Activated CD8-positive, alpha-beta T cell treated with anti-CD3 and anti-CD28 coated beads for 36 hours (primary cell): ENCODE data around the gene EFNA5. TPM values are rescaled to one million over a fixed set of nuclear protein-coding genes. Genes with fewer than 3 reads are reported as not detected.

Experiments used
- ATAC-seq: fragments of 200-7000 bp; cut with Tn5 transposase; one replicate; pipeline ENCODE4 v1.10.0; 2021; ENCODE audit warnings: mild to moderate bottlenecking, moderate library complexity
- CTCF ChIA-PET: fragments of 350-600 bp; sonication (Branson Sonifier 250); formaldehyde crosslinking; loops from one replicate; lab custom pipeline; 2021; ENCODE audit warnings: antibody characterized with exemption; lab: Charles Lee
- POLR2A ChIA-PET: fragments of 350-600 bp; sonication (Branson Sonifier 250); formaldehyde crosslinking; loops from one replicate; lab custom pipeline; 2021; ENCODE audit warnings: antibody characterized with exemption; lab: Charles Lee
- DNase-seq: peaks from one replicate; pipeline ENCODE4 v3.0.0-alpha.2; 2020
- H3K27ac Mint-ChIP-seq: one replicate; pipeline ENCODE4 v1.8.0; 2021; ENCODE audit warnings: mild to moderate bottlenecking, mixed read lengths
- H3K27me3 Mint-ChIP-seq: one replicate; pipeline ENCODE4 v1.8.0; 2021; ENCODE audit warnings: mixed read lengths
- H3K36me3 Mint-ChIP-seq: one replicate; pipeline ENCODE4 v1.8.0; 2021; ENCODE audit warnings: low read depth, mixed read lengths
- H3K4me1 Mint-ChIP-seq: one replicate; pipeline ENCODE4 v1.8.0; 2021; ENCODE audit warnings: low read depth, mixed read lengths
- H3K4me3 Mint-ChIP-seq: one replicate; pipeline ENCODE4 v1.8.0; 2021; ENCODE audit warnings: mild to moderate bottlenecking, moderate library complexity, mixed read lengths
- H3K9me3 Mint-ChIP-seq: one replicate; pipeline ENCODE4 v1.8.0; 2021; ENCODE audit warnings: mixed read lengths
- CTCF ChIP-seq: fragments of 200-600 bp; IDR thresholded peaks from one replicate; pipeline ENCODE4 v1.8.0; 2022; ENCODE audit warnings: antibody characterized with exemption, mild to moderate bottlenecking
- intact Hi-C: fragments of 100-400 bp; cut with micrococcal nuclease; formaldehyde crosslinking; loops from one replicate; pipeline ENCODE4 v1.10.0; 2022
- total RNA-seq, 2 experiments: library from RNA; stranded (reverse); gene quantifications; one replicate each; pipeline ENCODE4 v1.2.3, GENCODE V29; 2021

The EFNA5 gene
- total RNA-seq, 2 experiments from 2014 or later = not detected

GRCh38 chr5:107571621-107572536, 98.9 kb downstream of the EFNA5 start:
- DNase-seq (peak; percentile 93), ATAC-seq (peak; percentile 93)
- intact Hi-C loops = no loop called here
- H3K4me1 Mint-ChIP-seq = peaks cover 14% of the 10 kb centered on the region
- no peak overlapping the region for H3K27ac Mint-ChIP-seq
- CTCF ChIA-PET = interaction anchor here (0.5 to 3.5 kb wide), 38 partner anchors 9 to 522 kb away, joined by 3 to 27 read pairs (median 4); no protein-coding TSS in a partner anchor
- TF ChIP-seq CTCF = peak; percentile 87
- H3K27me3 Mint-ChIP-seq = peaks cover 12% of the 10 kb centered on the region
- H3K36me3 Mint-ChIP-seq = no peaks in the 10 kb centered on the region
- POLR2A ChIA-PET = interaction anchor here (0.7 kb wide), 1 partner anchor 131 kb away, joined by 3 read pairs; no protein-coding TSS in a partner anchor
- no peaks in the 10 kb centered on the region for H3K9me3 Mint-ChIP-seq
- peak overlapping the region; percentile 66 for H3K4me3 Mint-ChIP-seq

GRCh38 chr5:107570805-107571531, 99.8 kb downstream of the EFNA5 start:
- intact Hi-C loops = no loop called here
- CTCF ChIA-PET = interaction anchor here (1.1 to 3.5 kb wide), 5 partner anchors 8 to 42 kb away, joined by 3 to 27 read pairs (median 11); no protein-coding TSS in a partner anchor
- peaks cover 14% of the 10 kb centered on the region for H3K4me1 Mint-ChIP-seq
- peak; percentile 67 for ATAC-seq
- H3K27ac Mint-ChIP-seq = no peak overlapping the region
- TF ChIP-seq CTCF = no peak
- H3K4me3 Mint-ChIP-seq = peak overlapping the region; percentile 66
- H3K27me3 Mint-ChIP-seq = peaks cover 13% of the 10 kb centered on the region
- peak; percentile 63 for DNase-seq
- H3K9me3 Mint-ChIP-seq = no peaks in the 10 kb centered on the region
- POLR2A ChIA-PET = interaction anchor here (0.6 kb wide), 1 partner anchor 324 kb away, joined by 3 read pairs; no protein-coding TSS in a partner anchor
- H3K36me3 Mint-ChIP-seq = no peaks in the 10 kb centered on the region

- no peak for TF ChIP-seq CTCF
- H3K4me3 Mint-ChIP-seq = no peak overlapping the region
- ATAC-seq = no peak
- CTCF ChIA-PET = interaction anchor here (1.1 kb wide), 1 partner anchor 15 kb away, joined by 3 read pairs; no protein-coding TSS in a partner anchor
- intact Hi-C loops = no loop called here
- no peaks in the 10 kb centered on the region for H3K9me3 Mint-ChIP-seq
- DNase-seq = no peak
- POLR2A ChIA-PET = no interaction called here
- no peaks in the 10 kb centered on the region for H3K36me3 Mint-ChIP-seq
- H3K27ac Mint-ChIP-seq = no peak overlapping the region
- H3K4me1 Mint-ChIP-seq = peaks cover 14% of the 10 kb centered on the region
- peaks cover 14% of the 10 kb centered on the region for H3K27me3 Mint-ChIP-seq
Observed at GRCh38 chr5:107570181-107570580, 100.6 kb downstream of the EFNA5 start.

DNA sequence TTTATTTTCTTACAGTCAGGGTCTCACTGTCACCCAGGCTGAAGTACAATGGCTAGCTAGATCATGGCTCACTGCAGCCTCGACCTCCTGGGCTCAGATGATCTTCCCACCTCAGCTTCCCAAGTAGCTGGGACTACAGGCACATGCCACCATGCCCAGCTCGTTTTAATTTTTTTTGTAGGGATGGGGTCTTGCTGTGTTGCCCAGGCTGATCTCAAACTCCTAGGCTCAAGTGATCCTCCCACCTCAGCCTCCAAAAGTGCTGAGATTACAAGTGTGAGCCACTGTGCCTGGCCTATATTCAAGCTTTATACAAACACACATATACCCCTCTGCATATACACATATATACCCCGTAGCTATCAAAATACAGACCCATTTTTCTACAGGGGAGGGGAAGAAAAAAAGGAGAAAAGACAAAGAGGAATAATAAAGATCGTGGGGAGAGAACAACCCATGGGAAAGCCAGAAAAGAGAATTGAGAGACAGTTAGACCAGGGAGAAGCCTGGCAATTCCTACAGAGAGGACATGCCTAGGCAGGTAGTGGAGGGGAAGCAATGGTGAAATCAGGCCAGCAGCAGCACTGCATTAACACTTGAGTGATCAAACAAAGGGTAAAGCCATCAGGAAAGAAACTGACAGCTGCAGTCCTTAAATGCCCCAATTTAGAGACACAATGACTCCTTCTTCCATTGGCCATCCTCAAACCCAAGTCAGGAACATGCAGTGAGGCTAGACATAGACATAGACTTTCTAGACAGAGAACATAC, 102.7 kb downstream of the EFNA5 start:
- no peak overlapping the region for H3K27ac Mint-ChIP-seq
- ATAC-seq = no peak
- intact Hi-C loops = no loop called here
- DNase-seq = no peak
- H3K4me1 Mint-ChIP-seq = peaks cover 14% of the 10 kb centered on the region
- no peak for TF ChIP-seq CTCF
- H3K36me3 Mint-ChIP-seq = no peaks in the 10 kb centered on the region
- ChIA-PET POLR2A (no interaction called here), CTCF (interaction anchor here (1.3 kb wide), 1 partner anchor 15 kb away, joined by 3 read pairs; no protein-coding TSS in a partner anchor)
- H3K9me3 Mint-ChIP-seq = no peaks in the 10 kb centered on the region
- peaks cover 12% of the 10 kb centered on the region for H3K27me3 Mint-ChIP-seq
- no peak overlapping the region for H3K4me3 Mint-ChIP-seq
